ENCODE results near the gene TNFRSF1A.

TNFRSF1A gene

DNA sequence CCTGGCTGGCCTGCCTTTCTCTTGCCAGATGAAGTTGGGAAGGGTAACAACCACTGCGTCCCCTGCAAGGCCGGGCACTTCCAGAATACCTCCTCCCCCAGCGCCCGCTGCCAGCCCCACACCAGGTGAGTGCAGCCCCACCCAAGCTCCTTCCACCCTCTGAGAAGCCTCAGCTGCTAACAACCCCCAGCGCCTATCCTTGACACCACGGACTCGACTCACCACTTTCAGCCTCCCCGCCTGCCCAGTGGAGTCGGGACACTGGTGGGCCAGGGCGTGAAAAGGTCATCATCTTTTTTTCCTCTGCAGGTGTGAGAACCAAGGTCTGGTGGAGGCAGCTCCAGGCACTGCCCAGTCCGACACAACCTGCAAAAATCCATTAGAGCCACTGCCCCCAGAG, 44.2 kb upstream of the TNFRSF1A start:
- CTCF ChIA-PET: interaction anchor here (1.2 kb wide), 1 partner anchor 29 kb away, joined by 4 read pairs; no protein-coding TSS in a partner anchor
- no peak for DNase-seq (ENCODE audit: extremely low spot score)
- TF ChIP-seq L3MBTL2 (conservative IDR thresholded peaks at IDR 0.05) (no peak), SP1 (IDR thresholded peaks at IDR 0.05) (no peak), CTBP1 (IDR thresholded peaks at IDR 0.05; ENCODE audit: borderline replicate concordance) (no peak), NFRKB (IDR thresholded peaks at IDR 0.05) (no peak), FOXA1 (IDR thresholded peaks at IDR 0.05) (no peak), ZNF384 (IDR thresholded peaks at IDR 0.05) (no peak), ELF4 (IDR thresholded peaks at IDR 0.05) (no peak)

DNA sequence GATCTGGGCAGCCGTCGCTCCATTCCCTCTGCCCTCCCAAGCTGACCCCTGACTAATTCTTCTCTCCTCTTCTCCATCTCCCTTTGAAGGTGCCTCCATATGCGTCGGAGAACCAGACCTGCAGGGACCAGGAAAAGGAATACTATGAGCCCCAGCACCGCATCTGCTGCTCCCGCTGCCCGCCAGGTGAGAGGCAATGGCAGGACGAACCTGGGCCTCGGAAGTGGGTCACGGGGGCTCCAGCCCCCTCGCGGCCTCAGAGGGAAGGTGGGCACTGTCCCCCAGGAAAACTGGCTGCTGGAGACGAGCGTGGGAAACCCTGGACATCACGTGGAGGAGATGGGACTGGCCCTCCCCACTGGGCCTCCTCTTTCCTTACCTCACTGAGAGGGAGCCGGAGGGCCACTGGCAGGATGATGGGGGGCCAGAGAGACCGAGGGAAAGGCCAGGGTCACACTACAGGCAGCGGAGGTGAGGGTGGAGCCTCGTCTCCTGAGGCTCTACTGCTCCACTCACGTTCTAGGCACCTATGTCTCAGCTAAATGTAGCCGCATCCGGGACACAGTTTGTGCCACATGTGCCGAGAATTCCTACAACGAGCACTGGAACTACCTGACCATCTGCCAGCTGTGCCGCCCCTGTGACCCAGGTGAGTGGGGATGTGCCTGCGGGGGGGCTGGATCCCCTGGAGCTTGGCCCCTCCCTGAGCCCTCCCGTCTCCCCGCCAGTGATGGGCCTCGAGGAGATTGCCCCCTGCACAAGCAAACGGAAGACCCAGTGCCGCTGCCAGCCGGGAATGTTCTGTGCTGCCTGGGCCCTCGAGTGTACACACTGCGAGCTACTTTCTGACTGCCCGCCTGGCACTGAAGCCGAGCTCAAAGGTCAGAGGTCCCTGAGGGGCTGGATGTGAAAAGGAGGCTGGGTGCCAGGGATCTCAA, 42.9 kb upstream of the TNFRSF1A start:
- ChIA-PET CTCF (interaction anchor here (1.2 kb wide), 1 partner anchor 27 kb away, joined by 4 read pairs; no protein-coding TSS in a partner anchor), POLR2A (interaction anchor here (1.1 kb wide), 1 partner anchor 86 kb away, joined by 4 read pairs; the partner anchor contains the start of gene VAMP1)
- DNase-seq (ENCODE audit: extremely low spot score): no peak
- TF ChIP-seq CTBP1 (IDR thresholded peaks at IDR 0.05; ENCODE audit: borderline replicate concordance): no peak
- TF ChIP-seq SP1 (IDR thresholded peaks at IDR 0.05): no peak
- no peak for TF ChIP-seq LEF1 (IDR thresholded peaks at IDR 0.05; ENCODE audit: borderline replicate concordance)
- TF ChIP-seq TARDBP (IDR thresholded peaks at IDR 0.05): no peak
- no peak for TF ChIP-seq FOXM1 (IDR thresholded peaks at IDR 0.05; ENCODE audit: borderline replicate concordance)
- TF ChIP-seq ARNT (IDR thresholded peaks at IDR 0.05): no peak
- no peak for TF ChIP-seq SUZ12 (IDR thresholded peaks at IDR 0.05)
- no peak for TF ChIP-seq HDGF (IDR thresholded peaks at IDR 0.05; ENCODE audit: borderline replicate concordance)
- no peak for TF ChIP-seq ELF4 (IDR thresholded peaks at IDR 0.05)
- TF ChIP-seq FOXK2 (IDR thresholded peaks at IDR 0.05): no peak
- TF ChIP-seq L3MBTL2 (conservative IDR thresholded peaks at IDR 0.05): no peak
- TF ChIP-seq FOXA1 (IDR thresholded peaks at IDR 0.05): no peak
- TF ChIP-seq, protein P1, sequence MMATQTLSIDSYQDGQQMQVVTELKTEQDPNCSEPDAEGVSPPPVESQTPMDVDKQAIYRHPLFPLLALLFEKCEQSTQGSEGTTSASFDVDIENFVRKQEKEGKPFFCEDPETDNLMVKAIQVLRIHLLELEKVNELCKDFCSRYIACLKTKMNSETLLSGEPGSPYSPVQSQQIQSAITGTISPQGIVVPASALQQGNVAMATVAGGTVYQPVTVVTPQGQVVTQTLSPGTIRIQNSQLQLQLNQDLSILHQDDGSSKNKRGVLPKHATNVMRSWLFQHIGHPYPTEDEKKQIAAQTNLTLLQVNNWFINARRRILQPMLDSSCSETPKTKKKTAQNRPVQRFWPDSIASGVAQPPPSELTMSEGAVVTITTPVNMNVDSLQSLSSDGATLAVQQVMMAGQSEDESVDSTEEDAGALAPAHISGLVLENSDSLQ (IDR thresholded peaks at IDR 0.05): no peak
- no peak for TF ChIP-seq BHLHE40 (IDR thresholded peaks at IDR 0.05; ENCODE audit: borderline replicate concordance)
- TF ChIP-seq ZNF384 (IDR thresholded peaks at IDR 0.05): no peak
- no peak for TF ChIP-seq NFRKB (IDR thresholded peaks at IDR 0.05)

More for the DNA sequence above, 44.2 kb upstream of the TNFRSF1A start:
- POLR2A ChIA-PET: interaction anchor here (1.1 kb wide), 1 partner anchor 85 kb away, joined by 4 read pairs; the partner anchor contains the start of gene VAMP1

GRCh38 chr12:6383572-6384498, 42.0 kb upstream of the TNFRSF1A start, which contains the start of gene LTBR:
Gene LTBR (plus strand): TSS chr12:6384162. CDS start chr12:6384359, 197 bp downstream.
- DNase-seq (ENCODE audit: extremely low spot score): no peak
- POLR2A ChIA-PET: interaction anchor here (1.2 kb wide), 1 partner anchor 87 kb away, joined by 4 read pairs; the partner anchor contains the start of gene VAMP1
- CTCF ChIA-PET: no interaction called here
- no peak for TF ChIP-seq FOXA1 (IDR thresholded peaks at IDR 0.05)
- no peak for TF ChIP-seq SUZ12 (IDR thresholded peaks at IDR 0.05)
- TF ChIP-seq FOXM1 (IDR thresholded peaks at IDR 0.05; ENCODE audit: borderline replicate concordance): no peak
- TF ChIP-seq HDGF (IDR thresholded peaks at IDR 0.05; ENCODE audit: borderline replicate concordance): no peak
- no peak for TF ChIP-seq ELF4 (IDR thresholded peaks at IDR 0.05)
- TF ChIP-seq FOXK2 (IDR thresholded peaks at IDR 0.05): no peak
- TF ChIP-seq LEF1 (IDR thresholded peaks at IDR 0.05; ENCODE audit: borderline replicate concordance): no peak
- TF ChIP-seq, protein P1 (IDR thresholded peaks at IDR 0.05): no peak
- no peak for TF ChIP-seq BHLHE40 (IDR thresholded peaks at IDR 0.05; ENCODE audit: borderline replicate concordance)
- TF ChIP-seq CTBP1 (IDR thresholded peaks at IDR 0.05; ENCODE audit: borderline replicate concordance): no peak
- no peak for TF ChIP-seq TARDBP (IDR thresholded peaks at IDR 0.05)
- no peak for TF ChIP-seq L3MBTL2 (conservative IDR thresholded peaks at IDR 0.05)
- TF ChIP-seq NFRKB (IDR thresholded peaks at IDR 0.05): no peak

GRCh38 chr12:6382982-6383381, 41.1 kb upstream of the TNFRSF1A start:
- no peak for DNase-seq (ENCODE audit: extremely low spot score)
- TF ChIP-seq FOXK2 (IDR thresholded peaks at IDR 0.05) (no peak), BHLHE40 (IDR thresholded peaks at IDR 0.05; ENCODE audit: borderline replicate concordance) (no peak), L3MBTL2 (conservative IDR thresholded peaks at IDR 0.05) (no peak), FOXM1 (IDR thresholded peaks at IDR 0.05; ENCODE audit: borderline replicate concordance) (no peak), CTBP1 (IDR thresholded peaks at IDR 0.05; ENCODE audit: borderline replicate concordance) (no peak), HDGF (IDR thresholded peaks at IDR 0.05; ENCODE audit: borderline replicate concordance) (no peak), TARDBP (IDR thresholded peaks at IDR 0.05) (no peak), SP1 (IDR thresholded peaks at IDR 0.05) (no peak), FOXA1 (IDR thresholded peaks at IDR 0.05) (no peak), ELF4 (IDR thresholded peaks at IDR 0.05) (no peak), ZNF384 (IDR thresholded peaks at IDR 0.05) (no peak), NFRKB (IDR thresholded peaks at IDR 0.05) (no peak), SUZ12 (IDR thresholded peaks at IDR 0.05) (no peak)
- TF ChIP-seq, protein P1 (IDR thresholded peaks at IDR 0.05): no peak
- ChIA-PET POLR2A (interaction anchor here (1.2 to 2.6 kb wide), 2 partner anchors 12 to 87 kb away, joined by 4 to 5 read pairs; partner anchors contain the start of gene VAMP1), CTCF (interaction anchor here (0.8 to 1.0 kb wide), 2 partner anchors 17 to 19 kb away, joined by 3 read pairs; no protein-coding TSS in a partner anchor)
